Panc1 (cell line): ENCODE data around the gene PGAM5. TPM values are rescaled to one million over a fixed set of nuclear protein-coding genes. Genes with fewer than 3 reads are reported as not detected.

Source experiments
- ATAC-seq: fragments of 200-7000 bp; cut with Tn5 transposase; 2 replicates; pipeline ENCODE4 v1.9.1; 2020; ENCODE audit warnings: mild to moderate bottlenecking, moderate library complexity
- BruUV-seq: library from RNA; stranded (reverse); fragments of 400-500 nt; replicated peaks from 2 replicates; lab custom pipeline; 2021; lab: Mats Ljungman, UMichigan
- CTCF ChIA-PET: fragments of 300-600 bp; sonication (Branson Sonifier 250); formaldehyde crosslinking; loops from one replicate; lab custom pipeline; 2022; ENCODE audit warnings: antibody characterized with exemption; lab: Charles Lee
- POLR2A ChIA-PET: fragments of 300-600 bp; sonication (Branson Sonifier 250); formaldehyde crosslinking; loops from one replicate; lab custom pipeline; 2022; ENCODE audit warnings: antibody characterized with exemption; lab: Charles Lee
- DNase-seq: peaks from one replicate; pipeline ENCODE4 v3.0.0-alpha.2; 2010; ENCODE audit warnings: low read depth, low spot score
- H3K27ac ChIP-seq: 2 replicates; pipeline ENCODE4 v1.5.1; 2011; ENCODE audit warnings: mild to moderate bottlenecking, low read length, inconsistent platforms
- H3K27me3 ChIP-seq: fragments of 200-500 bp; sonication (Bioruptor generic); 2 replicates; pipeline ENCODE4 v1.6.0; 2014; ENCODE audit warnings: low read length, inconsistent platforms; ENCODE audit not compliant: control insufficient read depth, insufficient read depth
- H3K36me3 ChIP-seq: fragments of 200-500 bp; sonication (Bioruptor generic); 2 replicates; pipeline ENCODE4 v1.5.1; 2014; ENCODE audit warnings: inconsistent platforms, mild to moderate bottlenecking, low read length, moderate library complexity; ENCODE audit not compliant: control insufficient read depth, insufficient read depth
- H3K4me1 ChIP-seq: 2 replicates; pipeline ENCODE4 v1.5.1; 2011; ENCODE audit warnings: inconsistent platforms, mild to moderate bottlenecking, low read length, moderate library complexity; ENCODE audit not compliant: control insufficient read depth, insufficient read depth
- H3K4me3 ChIP-seq, 2 experiments: 2 replicates each; pipeline ENCODE4 v1.5.1; 2011 to 2012; ENCODE audit warnings: low read depth in 2 of 2, low read length in 2 of 2, mild to moderate bottlenecking in 2 of 2, inconsistent platforms in 1 of 2, moderate library complexity in 1 of 2
- H3K9me3 ChIP-seq: fragments of 200-500 bp; sonication (Bioruptor generic); 2 replicates; pipeline ENCODE4 v1.5.1; 2014; ENCODE audit warnings: low read depth, mild to moderate bottlenecking, inconsistent platforms, low read length, moderate library complexity; ENCODE audit not compliant: control insufficient read depth, insufficient read depth
- CTCF ChIP-seq: fragments of 450-650 bp; IDR thresholded peaks from 2 replicates; pipeline ENCODE4 v1.5.1; 2017; ENCODE audit warnings: mild to moderate bottlenecking
- POLR2AphosphoS5 ChIP-seq: IDR thresholded peaks from 2 replicates; pipeline ENCODE4 v1.6.1; 2012; ENCODE audit warnings: mild to moderate bottlenecking, low read depth, low read length, moderate library complexity
- REST ChIP-seq, 2 experiments: IDR thresholded peaks; 2 replicates each; pipeline ENCODE4 v1.6.1; 2011 to 2012; ENCODE audit warnings: low read depth in 2 of 2, control low read depth in 1 of 2, low read length in 1 of 2, mild to moderate bottlenecking in 1 of 2, moderate library complexity in 1 of 2; ENCODE audit not compliant: insufficient read depth in 1 of 2
- SIN3A ChIP-seq: IDR thresholded peaks from 2 replicates; pipeline ENCODE4 v1.6.1; 2012; ENCODE audit warnings: low read depth, mild to moderate bottlenecking, low read length, moderate library complexity, borderline replicate concordance; ENCODE audit not compliant: insufficient read depth
- TCF7L2 ChIP-seq: IDR thresholded peaks from 2 replicates; pipeline ENCODE4 v1.6.1; 2011; ENCODE audit warnings: mild to moderate bottlenecking, low read depth, low read length, inconsistent platforms
- in situ Hi-C: cut with HindIII; loops from 2 replicates; pipeline ENCODE4 v1.10.0; 2016; ENCODE audit warnings: low sequenced_read_pairs, low pct_unique_long_range_greater_than_20kb
- intact Hi-C: fragments of 100-400 bp; cut with micrococcal nuclease; formaldehyde crosslinking; loops from one replicate; pipeline ENCODE4 v1.10.0; 2022; ENCODE audit not compliant: unreplicated experiment
- total RNA-seq: library from RNA; stranded (reverse); gene quantifications from one replicate; pipeline ENCODE4 v1.2.1, GENCODE V29; 2021; ENCODE audit not compliant: unreplicated experiment

The PGAM5 gene
- total RNA-seq, 1 experiment from 2014 or later: 116 TPM

GRCh38 chr12:132661972-132662371, 48.7 kb upstream of the PGAM5 start:
- Histone ChIP-seq H3K4me1 (no peaks in the 10 kb centered on the region), H3K27ac (no peak overlapping the region), H3K27me3 (no peaks in the 10 kb centered on the region), H3K36me3 (peaks cover 34% of the 10 kb centered on the region), H3K9me3 (no peaks in the 10 kb centered on the region), H3K4me3 (no peak overlapping the region)
- no TSS peak for BruUV-seq
- ChIA-PET CTCF (no interaction called here), POLR2A (no interaction called here)
- ATAC-seq: no peak
- DNase-seq: no peak
- in situ Hi-C loops (no loop called here), intact Hi-C loops (no loop called here)
- no peak for TF ChIP-seq CTCF
- no peak for TF ChIP-seq REST (IDR thresholded peaks at IDR 0.05; ENCODE audit: insufficient read depth in 1 of 2, low read depth in 2 of 2, low read length in 1 of 2)
- TF ChIP-seq SIN3A: no peak
- no peak for TF ChIP-seq POLR2AphosphoS5
- no peak for TF ChIP-seq TCF7L2

- Histone ChIP-seq H3K36me3 (peaks cover 32% of the 10 kb centered on the region), H3K9me3 (no peaks in the 10 kb centered on the region), H3K4me1 (no peaks in the 10 kb centered on the region), H3K4me3 (no peak overlapping the region), H3K27me3 (no peaks in the 10 kb centered on the region), H3K27ac (no peak overlapping the region)
- in situ Hi-C loops (no loop called here), intact Hi-C loops (no loop called here)
- DNase-seq: no peak
- CTCF ChIA-PET: no interaction called here
- POLR2A ChIA-PET: no interaction called here
- ATAC-seq: no peak
- no TSS peak for BruUV-seq
- TF ChIP-seq REST (IDR thresholded peaks at IDR 0.05; ENCODE audit: insufficient read depth in 1 of 2, low read depth in 2 of 2, low read length in 1 of 2) (no peak), CTCF (no peak), TCF7L2 (no peak), POLR2AphosphoS5 (no peak)
Measured at GRCh38 chr12:132662901-132663755, 47.5 kb upstream of the PGAM5 start.
